HCEC 1CT (cell line): ENCODE results near the gene SIVA1.

Source experiments
- DNase-seq: peaks from one replicate; pipeline ENCODE4 v3.0.0-alpha.2; 2017

The SIVA1 gene

DNA sequence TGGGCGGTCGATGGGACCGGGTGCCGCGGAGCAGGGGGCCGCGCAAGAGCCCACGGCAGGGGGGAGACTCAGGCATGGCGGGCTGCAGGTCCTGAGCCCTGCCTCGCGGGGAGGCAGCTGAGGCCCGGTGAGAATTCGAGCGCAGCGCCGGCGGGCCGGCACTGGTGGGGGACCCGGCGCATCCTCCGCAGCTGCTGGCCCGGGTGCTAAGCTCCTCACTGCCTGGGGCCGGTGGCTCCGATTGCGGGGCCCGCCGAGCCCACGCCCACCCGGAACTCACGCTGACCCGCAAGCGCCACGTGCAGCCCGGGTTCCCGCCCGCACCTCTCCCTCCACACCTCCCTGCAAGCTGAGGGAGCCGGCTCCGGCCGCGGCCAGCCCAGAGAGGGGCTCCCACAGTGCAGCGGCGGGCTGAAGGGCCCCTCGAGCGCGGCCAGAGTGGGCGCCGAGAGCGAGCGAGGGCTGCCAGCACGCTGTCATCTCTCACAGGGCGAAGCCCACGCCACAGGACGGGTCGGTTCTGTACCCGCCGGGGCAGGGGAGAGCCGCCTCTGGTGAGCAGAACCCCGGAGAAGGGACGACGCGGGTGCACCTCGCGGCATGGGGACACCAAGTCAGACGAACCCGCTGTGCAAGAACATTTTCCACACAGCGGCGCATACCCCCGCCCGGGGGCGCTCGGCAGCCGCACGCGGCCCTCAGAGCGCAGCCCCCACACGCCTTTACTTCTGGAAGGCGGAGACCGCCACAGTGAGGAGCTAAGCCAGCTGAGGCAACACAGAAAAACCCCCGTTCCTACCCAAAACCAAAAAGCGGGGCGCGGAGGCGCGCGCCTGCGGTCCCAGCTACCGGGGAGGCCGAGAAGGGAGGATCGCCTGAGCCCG lies 1.2 kb upstream of the SIVA1 start:
- no peak for DNase-seq

DNA sequence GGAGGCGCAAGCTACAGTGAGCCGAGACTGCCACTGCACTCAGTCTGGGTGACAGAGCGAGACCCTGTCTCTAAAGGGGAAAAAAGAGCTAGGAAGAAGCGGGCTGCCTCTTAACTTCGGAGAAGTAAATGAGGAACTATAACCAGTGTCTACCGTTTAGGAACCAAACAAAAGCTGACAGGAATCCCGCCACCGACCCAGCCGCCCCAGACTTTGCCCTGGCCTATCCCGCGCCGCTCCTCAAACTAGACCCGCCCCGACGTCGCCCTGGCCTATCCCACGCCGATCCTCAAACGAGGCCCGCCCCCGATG lies 568 bp upstream of the SIVA1 start:
- no peak for DNase-seq

DNA sequence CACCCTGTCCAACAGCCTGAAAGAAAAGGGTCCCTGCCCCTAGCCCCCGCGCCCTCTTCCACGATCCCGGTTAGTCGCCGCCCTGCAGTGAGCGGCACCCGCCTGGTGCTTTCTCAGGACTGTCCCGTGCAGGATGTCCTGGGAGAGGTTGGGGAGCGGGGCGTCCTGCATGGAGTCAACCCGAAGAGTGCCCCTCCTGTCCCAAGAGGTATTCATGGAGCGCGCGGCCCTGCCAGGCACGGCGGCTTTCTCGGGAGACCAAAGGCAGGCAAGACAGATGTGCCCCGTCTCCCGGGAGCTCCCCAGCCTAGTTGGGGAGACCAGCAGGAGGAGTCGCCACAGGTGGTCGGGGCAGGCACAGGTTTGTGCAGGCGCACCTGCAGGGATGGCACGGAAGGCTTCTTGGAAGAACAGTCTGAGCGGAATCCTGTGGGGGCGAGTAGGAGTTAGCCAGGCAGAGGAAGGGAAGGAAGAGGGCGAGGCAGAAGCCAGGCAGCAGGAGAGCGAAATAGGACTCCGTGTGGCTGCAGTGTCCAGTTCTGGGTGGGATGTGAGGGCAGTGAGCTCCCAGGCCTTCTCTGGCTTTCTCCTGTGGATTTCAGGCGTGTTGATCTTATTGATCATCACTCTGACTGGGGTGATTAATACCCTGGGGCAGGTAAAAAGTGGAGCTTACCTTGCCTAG lies 723 bp downstream of the SIVA1 start:
- no peak for DNase-seq

DNA sequence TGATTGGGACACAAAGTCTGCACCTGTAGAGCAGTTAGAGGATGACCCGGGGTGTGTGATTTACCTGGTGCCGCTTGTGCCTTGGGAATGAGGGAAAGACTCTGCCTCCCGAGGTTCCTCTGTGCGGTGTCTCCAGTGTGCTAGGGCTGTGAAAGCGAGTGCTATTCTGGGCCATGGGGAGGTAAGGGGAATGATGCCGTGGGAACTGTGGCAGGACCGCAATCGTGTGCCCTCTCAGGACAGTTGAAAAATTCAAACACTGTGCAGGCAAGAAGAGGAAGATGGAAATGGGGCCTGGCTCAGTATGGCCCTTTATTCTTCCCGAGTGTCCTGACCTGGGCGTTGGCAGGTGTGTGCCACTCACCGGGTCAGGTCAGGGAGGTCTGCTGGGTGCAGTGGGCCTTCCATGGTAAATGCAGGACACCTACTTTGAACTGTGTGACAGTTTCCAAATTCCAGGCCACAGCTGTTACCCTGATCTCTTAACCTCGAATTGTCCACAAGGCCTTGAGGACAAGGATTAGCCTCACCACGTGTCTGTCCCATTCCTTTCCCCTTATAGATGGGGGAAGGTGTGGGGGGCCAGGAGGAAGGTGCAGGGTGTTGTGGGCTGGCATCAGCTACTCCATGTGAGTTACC lies 1.4 kb downstream of the SIVA1 start:
- no peak for DNase-seq

DNA sequence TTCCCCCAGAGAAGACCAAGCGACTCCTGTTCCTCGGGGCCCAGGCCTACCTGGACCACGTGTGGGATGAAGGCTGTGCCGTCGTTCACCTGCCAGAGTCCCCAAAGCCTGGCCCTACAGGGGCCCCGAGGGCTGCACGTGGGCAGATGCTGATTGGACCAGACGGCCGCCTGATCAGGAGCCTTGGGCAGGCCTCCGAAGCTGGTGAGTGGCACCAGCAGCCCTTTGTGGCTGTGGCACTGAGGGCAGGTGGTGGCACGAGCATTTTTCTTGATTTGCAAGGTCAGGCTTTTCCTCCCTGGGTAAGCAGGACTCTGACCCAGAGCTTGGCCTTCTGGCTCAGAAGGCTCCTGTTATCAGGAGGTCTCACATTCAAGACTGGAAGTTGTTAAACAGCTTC lies 2.7 kb downstream of the SIVA1 start:
- no peak for DNase-seq

DNA sequence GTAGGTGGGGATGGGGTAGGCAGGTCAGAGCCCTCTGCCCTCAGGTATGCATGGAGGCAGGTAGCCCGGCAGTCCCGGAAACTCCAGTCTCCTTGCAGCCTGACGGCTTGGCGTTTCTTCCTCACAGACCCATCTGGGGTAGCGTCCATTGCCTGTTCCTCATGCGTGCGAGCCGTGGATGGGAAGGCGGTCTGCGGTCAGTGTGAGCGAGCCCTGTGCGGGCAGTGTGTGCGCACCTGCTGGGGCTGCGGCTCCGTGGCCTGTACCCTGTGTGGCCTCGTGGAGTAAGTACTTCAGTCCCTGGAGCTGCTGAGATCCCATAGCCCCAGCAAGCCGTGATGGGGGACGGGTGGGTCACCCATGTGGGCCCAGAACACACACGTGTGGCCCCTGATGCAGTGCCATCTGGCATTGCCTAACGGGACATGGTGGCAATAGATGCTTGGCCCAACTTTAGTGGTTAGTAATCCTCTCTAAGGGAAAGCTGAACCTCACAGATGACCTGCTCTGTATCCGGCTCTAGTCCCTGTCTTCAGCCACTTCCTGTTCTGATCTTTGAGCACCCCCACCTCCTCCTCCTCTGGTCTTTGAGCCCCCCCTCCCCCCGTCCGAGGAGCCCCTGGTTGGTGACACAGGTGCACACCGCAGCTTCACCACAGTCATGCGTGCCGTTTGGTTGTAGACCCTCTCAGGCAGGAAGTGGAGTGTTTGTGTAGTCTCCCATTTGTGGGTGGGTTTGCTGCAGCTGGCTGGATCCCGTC lies 3.7 kb downstream of the SIVA1 start:
- no peak for DNase-seq

DNA sequence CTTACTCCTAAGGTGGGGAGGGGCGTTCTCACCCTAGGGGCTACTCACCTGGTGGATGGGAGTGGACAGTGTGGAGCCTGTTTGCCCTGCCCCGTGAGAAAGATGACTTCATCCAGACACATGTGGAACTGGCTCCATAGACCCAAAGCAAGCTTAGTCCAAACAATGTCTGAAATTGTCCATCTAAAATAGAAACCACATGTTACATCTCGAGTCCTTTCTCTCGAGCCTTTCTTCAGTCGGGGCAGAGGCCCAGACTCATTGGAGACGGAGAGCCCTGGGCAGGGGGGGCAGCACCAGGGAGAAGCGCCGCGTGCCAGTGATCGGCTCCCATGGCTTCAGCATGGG lies 4.3 kb downstream of the SIVA1 start:
- no peak for DNase-seq

DNA sequence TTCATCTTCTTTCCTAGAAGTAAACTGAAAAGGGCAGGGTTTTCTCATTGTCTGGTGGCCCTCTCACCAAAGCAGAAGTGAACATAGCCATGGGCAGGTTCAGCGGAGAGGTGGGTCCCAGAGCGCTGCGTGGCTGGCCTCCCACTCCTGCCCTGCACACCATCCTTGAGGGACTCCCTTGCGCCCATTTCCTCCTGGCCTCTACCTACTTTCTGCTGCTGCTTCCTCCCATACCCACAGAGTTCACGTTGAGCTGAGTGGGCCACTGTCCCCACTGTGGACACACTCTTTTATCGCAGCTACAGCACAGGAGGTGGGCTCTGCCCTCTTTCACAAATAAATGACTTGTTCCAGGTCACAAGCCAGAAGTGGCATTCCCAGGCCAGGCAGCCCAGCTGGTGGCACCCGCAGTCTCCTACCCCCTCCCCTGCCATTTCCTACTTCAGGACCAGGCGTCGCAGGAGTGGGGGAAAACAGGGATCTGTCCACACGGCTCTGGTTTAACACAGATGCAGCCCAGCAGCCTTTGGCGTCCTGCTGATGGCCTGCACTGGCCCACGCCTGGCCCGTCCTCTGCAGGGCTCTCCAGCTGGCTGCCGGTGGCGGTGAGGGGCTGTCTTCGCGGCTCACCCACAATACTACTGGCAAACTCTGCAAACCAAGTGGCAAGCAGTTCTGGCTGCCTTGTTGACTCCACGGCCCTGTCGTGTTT lies 4.9 kb downstream of the SIVA1 start:
- DNase-seq: no peak

DNA sequence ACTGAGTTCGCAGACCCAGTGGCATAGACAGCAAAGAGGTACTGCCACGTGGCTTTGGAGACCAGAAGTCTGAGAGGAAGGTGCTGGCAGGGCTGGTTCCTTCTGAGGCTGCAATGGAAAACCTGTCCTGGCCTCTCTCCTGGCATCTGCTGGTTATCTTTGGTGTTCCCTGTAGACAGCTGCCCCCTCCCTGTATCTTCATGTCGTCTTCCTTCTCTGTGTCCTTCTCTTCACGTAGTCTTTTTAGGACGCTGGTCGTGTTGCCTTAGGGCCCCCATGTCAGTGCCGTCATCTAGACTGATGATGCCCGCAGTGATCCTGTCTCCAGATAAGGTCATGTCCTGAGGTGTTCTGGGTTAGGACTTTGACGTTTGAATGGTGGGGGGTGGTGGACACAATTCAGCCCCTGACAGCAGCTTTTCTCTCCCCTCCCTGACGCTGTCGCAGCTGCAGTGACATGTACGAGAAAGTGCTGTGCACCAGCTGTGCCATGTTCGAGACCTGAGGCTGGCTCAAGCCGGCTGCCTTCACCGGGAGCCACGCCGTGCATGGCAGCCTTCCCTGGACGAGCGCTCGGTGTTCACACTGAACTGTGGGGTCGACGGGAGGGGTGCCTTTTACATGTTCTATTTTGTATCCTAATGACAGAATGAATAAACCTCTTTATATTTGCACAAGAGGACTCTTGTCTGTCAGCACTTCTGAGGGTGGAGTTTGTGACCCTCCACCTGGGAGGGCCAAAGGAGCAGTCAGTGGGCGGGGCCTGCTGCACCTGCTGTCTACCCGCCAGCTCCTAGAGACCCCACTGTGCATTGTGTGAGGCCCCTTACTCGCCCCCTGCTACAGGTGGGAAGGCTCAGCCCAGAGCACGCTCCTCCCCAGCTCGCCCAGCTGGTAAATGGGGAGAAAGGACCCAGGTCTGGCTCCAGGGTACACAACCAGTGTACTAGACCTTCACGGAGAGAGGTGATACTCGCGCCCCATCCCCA lies 6.3 kb downstream of the SIVA1 start:
- no peak for DNase-seq

DNA sequence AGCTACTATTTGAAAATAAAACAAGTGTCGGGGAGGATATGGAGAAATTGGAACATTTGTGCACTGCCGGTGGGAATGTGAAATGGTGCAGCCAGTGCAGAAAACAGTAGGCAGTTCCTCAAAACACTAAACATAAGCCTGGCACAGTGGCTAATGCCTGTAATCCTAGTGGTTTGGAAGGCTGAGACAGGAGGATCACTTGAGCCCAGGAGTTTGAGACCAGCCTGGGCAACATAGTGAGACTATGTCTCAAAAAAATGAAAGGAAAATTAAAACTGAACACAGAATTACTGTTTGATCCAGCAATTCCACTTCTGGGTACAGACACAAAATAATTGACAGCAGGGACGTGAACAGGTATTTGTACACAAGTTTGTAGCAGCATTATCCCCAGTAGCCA lies 12.6 kb downstream of the SIVA1 start:
- no peak for DNase-seq

DNA sequence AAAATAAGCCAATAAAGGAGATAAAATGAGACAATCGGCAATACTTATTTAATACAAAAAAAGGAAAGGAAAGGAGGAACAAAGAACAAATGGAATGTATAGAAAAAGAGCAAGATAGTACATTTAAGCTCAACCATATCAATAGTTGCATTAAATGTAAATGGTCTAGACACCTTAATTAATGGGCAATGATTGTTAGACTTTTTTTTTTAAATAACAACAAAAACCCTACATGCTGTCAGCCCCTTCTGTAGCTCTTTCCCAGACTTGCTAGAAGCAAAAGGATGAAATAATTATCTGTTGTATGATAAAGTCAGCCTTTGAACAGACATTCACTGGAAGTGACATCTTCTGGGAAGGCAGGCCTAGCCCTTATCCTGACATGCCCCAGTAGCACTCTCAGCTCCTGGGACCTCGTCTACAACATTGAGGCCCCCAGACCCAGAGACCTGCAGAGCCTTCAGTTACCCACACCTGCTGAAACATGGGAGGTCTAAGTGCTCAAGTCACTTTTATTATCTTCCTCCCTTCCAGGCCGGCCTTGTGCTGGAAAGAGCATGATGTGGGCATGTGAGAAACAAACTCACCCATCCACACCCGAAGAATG lies 13.4 kb downstream of the SIVA1 start:
- DNase-seq: no peak

DNA sequence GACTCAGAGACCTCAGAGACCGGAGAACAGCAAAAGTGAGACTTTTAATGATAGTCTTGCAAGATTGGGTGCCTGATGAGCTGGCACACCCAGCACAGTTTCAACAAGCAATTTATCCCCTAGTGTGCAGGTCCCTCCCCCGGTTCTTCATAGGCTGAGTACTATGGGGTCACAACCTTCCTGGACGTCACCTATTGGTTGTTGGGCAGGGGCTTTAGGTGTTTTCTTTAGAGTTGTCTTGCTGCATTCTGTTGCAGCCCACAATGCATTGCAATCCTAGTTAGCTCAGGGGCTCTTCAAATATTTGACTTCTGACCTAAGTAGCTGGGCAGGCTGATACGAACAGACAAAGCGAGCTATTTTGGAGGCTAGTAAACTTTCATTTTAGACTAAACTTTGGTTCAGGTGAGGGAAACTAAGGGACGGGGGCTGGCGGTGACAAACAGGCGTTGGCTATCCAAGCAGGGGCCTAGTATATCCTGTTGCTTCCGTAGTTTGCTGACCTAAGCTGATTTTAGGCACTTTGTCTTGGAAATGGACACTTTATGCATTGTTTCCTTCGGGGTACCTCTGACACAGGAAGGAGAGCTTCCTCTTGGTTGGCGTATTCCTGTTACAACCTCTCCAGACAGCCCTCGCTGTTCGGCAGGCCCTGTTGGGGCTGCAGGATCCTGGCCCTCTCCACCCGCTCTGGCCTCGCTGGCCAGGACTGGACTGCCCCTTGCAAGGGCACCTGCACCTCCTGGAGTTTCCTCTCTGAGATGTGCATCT lies 14.1 kb downstream of the SIVA1 start:
- DNase-seq: no peak

DNA sequence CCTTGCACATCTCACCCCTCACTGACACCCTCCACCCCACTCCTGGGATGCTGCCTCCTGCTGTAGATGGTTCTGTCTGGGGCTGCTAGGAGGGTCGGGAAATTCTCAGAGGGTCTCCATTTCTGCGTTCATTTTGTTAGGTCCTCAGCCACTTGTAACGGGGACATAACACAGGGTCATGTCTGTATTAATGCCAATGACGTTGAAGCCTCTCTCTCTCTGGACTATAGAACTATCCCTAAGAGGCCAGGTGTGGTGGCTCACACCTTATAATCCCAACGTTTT lies 14.6 kb downstream of the SIVA1 start:
- DNase-seq: no peak

DNA sequence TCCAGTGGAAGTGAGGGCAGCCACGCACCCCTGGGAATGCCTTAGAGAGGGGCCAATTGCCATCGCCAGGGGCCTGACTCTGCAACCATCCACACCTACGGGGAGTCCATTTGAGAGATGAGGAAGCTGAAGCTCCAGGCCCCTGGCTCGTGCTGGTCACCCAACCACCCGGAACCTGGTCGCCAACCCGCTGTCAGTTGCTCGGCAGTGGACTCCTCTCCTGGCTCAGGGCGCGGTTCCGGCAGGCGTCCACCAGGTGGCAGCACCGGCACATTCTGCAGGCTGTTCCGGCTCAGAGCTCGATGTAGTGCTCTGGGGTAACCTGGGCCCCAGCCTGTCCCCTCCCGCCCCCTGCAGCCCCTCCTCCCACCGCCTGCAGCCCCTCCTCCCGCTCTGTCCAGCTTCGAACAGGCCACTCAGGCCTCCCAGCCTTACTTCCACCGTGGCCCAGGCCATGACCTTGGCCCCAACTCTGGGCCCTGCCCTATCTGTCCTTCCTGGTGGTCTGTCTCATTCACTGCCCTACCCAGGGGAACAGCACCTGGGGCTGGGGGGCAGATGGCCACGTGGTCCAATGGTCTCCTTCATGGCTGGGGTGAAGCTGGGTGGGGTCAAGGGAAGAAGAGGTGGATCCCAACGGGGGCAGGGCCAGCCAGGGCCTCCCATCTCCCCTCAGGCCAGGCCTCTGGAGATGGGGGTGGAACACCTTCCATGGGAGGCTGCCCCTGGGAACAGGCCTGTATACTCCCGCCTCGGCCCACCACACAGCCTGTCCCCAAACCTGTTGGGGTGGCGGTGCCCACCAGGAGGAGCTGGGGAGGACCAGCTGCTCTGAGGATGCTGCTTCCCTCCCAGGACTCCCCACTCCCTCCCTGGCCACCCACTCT lies 15.7 kb downstream of the SIVA1 start:
- DNase-seq: peak; percentile 62

DNA sequence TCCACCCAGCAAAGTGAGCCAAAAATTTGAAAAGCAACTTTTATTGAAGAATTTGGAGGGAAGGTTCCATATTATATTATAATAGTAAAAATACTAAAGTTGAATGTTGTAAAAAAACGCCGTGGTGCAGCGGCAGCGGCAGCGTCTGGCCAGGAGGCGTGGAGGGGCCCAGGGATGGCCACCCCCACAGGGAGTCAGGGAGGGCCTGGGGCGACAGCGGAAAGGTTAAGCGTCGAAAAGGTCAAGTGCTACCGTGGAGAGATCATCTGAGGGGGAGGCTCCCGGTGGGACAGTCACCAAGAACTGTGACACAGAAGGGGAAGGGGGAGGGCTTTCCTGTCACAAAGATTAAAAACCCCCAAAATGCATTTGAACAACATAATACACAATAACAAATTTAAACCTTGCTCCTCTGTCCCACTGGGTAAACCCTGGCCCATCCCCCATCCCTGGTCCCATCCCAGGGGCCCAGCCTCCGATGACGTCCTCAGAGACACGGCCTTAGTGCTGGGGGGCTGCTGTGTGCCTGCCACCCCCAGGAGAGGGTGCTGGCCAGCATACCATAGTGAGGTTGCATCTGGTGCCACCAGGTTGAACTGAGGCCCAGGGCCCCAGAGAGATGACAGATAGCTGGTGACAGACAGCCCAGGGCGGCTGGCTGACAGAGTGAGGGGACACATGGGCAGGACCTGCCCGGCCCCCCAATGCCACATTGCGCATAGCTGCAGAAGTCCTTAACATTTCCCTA lies 16.6 kb downstream of the SIVA1 start:
- no peak for DNase-seq

DNA sequence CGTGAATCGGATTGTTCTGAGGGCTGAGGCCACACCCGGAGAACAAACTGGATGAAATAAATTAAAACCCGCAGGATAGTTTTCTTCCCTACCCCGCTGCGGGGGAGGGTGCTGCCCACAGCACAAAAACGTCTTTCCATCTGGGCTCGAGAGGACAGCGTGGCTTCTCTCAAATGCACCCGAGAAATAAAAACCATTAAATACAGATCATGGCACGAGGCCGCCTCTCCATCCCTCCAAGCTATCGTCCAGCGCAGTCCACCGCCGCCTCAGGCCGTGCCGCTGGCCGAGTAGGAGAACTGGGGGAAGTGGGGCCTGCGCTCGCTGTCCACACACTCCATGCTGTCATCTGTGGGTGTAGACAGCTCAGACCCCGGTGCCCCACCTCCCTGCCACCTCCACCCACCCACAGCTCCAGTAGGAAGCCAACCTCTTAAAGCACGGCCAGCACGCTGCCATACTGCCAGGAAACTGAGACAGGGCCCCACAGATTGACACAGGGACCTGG lies 17.2 kb downstream of the SIVA1 start:
- no peak for DNase-seq

DNA sequence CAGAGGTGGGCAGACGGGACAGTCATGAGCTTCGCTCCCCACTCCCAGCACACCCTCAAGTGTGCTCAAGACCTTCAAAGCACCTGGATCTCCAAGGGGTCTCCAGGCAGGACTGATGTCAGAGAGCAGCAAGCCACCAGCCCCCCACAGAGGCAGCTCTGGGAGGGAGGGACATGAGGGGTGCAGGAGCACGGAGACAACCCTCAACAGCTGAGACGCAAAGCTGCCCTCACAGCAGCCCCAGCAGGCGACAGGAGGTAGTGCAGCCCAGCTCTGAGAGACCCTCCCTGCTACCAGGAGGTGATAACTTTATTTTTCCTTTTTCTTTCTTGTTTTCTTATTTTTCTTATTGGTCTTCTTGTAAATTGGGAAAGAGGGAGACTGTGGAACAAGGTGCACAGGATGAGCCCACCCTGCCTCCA lies 17.9 kb downstream of the SIVA1 start:
- no peak for DNase-seq

DNA sequence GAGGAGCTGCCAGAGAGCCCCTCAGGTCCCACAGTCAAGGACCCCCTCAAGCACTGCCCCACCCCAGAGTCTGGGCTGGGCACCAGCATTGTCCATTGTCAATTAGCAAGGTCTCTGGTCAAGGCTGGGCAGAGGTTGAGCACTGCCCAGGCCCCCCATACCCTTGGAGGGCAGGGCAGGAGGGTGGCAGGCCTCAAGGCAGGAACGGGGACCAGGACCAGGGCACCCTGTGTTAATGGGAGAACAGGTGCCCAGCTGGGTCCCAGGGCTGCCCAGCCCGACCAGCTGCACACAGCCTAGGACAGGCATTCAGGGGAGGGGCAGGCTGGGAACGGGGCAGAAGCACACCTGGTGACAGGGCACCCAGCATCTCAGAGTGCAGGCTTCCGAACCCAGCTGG lies 18.4 kb downstream of the SIVA1 start:
- DNase-seq: no peak
